HG03432 (cell line): Measurements from ENCODE around the gene MDP1.
"Not testable (repeated sequence)": the region's sequence is repeated elsewhere in the genome, so short reads cannot be mapped to it uniquely, and the experiment has no call there.

Experiments used
- ATAC-seq: cut with Tn5 transposase; IDR thresholded peaks from one replicate; pipeline ENCODE4 v1.9.1; 2021; ENCODE audit warnings: mild to moderate bottlenecking, moderate library complexity; ENCODE audit not compliant: unreplicated experiment

The MDP1 gene

GRCh38 chr14:24232121-24232644 is 16.3 kb upstream of the MDP1 start, which contains the start of gene NEDD8:
Gene NEDD8 (minus strand): TSS chr14:24232367. CDS start chr14:24232267, 100 bp downstream.
- peak; percentile 85 for ATAC-seq

DNA sequence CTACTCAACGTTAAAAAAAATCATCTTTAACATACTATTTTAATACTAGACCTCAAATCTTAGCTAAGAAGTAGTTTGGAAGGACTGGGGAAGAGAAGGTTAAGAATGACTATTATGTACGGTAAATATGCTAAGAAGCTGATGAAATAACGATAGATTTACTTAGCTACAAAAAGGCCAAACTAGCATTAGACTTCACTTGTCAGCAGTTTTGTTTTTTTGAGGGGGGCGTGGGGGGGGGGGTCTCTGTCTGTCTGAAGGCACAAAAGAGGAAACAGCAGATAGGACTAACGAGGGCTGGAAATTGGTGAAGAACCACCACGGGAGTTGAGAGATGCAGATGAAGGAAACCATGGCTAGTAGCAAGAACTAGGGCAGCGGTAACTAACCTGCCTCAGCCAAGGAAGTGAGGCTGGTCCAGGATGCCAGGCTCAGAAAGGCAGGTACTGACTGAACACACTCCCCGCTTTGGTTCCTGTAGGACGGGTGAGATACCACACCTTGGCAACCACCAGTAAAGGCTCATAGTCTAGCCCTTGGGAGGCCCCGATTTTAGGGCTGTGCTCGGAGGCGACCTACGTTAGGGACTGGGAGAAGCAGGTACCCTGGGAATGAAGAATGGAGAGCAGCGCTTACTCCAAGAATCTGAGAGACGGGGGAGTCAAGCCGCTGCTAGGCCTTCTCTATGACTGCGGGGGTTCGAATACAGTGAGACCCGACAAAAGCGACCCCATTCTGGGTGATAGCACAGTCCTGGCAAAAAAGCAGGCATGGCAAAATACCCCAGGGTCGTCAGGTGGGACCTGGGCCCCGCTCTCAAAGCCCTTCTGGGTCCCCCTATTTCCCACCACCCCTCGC is 15.6 kb upstream of the MDP1 start:
- peak; percentile 4 for ATAC-seq

DNA sequence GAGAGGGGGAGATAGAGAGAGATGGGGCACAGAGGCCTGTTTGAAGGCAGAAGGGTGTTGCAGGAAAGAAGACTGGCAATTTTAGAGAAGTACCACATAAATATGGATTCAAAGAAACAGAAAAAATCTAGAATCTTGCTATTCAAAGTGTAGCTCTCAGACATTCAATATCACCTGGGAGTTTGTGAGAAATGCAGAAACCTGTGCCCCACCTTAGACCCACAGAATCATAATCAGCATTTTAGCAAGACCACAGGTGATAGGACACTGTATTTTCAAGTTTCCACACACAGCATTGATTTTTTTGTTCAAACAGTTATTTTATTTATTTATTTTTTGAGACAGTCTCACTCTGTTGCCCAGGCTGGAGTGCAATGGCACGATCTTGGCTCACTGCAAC is 13.0 kb upstream of the MDP1 start:
- ATAC-seq: no peak

DNA sequence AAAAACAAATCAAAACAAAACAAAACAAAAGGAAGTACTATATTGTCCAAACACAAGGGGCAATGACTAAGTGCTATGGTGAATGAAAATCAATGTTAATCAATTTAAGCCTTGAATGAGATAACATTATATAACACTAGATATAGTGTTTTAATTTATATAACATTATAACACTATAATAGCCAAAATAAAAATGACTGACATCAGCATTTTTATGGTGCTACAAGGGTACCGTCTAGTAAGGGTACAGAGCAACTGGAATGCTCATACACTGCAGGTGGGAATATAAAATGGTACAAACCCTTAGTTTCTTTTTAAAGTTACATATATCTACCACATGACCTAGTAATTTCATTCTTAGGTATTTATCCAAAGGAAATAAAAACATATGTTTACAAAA is 10.6 kb upstream of the MDP1 start:
- no peak for ATAC-seq

GRCh38 chr14:24224618-24225071 is 8.8 kb upstream of the MDP1 start:
- ATAC-seq: no peak

- not testable (repeated sequence) for ATAC-seq
These were observed 7.1 kb upstream of the MDP1 start for GRCh38 chr14:24222987-24223386.

DNA sequence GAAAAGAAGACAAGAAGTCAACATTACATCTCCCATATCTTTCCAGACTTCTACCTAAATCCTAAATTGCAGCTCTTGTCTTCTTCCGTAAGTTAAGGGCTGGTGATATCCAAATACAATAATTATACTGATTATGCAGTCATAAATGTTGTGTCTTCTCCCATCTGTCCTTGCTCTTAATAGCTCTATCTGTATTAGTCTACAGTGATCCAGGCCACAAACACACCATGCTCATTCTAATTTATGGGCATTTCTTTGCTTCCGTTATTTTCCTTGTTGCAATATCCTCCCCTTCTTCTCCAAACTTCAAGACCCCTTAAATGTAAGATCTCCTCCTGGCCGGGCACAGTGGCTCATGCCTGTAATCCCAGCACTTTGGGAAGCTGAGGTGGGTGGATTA is 3.7 kb upstream of the MDP1 start:
- ATAC-seq: no peak

GRCh38 chr14:24219080-24219479 is 3.2 kb upstream of the MDP1 start:
- no peak for ATAC-seq

- not testable (repeated sequence) for ATAC-seq
These were observed 1.0 kb upstream of the MDP1 start for GRCh38 chr14:24216876-24217275.

DNA sequence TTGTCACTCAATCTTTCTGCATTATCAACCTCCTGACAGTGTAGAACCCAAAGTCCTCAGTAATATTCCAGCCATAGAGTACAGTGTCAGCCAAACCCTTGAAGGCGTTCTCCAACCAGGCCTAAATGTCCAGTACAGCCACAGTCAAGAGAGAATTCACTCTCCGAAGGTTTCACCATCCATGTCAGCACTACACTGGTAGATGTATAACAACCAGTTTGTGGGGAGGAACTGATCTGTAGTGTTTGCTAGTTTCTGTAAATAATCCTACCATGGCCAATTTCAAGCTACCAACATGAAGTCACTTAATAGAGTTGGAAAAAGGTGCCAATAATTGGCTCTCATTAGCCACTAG is 456 bp upstream of the MDP1 start:
- ATAC-seq: no peak

- ATAC-seq: no peak
These were observed 1.8 kb downstream of the MDP1 start for GRCh38 chr14:24213866-24214662.

DNA sequence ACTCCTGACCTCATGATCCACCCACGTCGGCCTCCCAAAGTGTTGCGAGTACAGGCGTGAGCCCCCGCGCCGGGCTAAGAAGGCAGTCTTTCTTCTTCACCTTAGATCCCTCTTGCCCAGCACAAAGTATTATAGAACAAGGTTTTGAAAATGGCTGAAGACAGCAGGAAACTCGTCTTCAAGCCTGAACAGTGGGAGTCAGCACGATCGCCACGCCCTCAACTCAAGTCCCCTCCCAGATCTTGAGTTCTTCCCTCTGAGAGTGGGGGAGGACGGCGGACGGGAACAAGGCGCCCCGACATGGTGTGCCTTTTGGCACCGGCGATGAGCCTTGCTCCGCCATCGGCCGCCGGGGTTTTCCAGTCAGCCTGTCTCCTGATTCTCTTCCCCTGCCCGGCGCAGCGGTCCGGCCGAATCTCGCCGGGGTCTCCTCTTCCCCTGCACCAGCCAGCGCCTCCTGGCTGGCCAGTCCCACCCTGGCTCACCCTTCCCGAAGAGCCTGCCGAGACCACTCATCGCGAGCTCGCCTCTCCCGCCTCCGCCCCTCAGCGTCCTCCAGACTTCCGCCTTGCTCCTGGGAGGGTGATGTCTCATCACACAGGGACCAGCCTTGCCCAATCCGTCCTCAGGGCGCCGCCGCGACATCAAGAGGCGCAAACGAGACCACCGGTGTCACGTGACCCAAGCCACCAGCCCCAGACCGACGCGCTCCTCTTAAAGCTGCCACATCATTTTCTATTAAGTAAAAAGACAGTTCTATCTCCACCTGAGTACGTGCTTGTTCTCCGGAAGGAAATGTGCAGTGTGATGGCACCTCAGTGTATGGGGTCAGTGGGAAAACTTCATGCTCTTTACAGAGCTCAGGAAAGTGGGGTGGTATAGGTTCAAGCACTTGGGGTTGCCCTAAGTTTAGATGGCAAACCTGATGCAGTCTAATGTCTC is 2.7 kb downstream of the MDP1 start, which contains the start of gene CHMP4A:
Gene CHMP4A, minus strand, starts transcription at position 565 of the 942 bp plus-strand sequence. Its CDS starts 49 bp downstream, at position 516.
- peak; percentile 81 for ATAC-seq

- no peak for ATAC-seq
These were observed 4.6 kb downstream of the MDP1 start for GRCh38 chr14:24211311-24211710.

- ATAC-seq: no peak
These were observed 8.2 kb downstream of the MDP1 start for GRCh38 chr14:24207625-24208024.

DNA sequence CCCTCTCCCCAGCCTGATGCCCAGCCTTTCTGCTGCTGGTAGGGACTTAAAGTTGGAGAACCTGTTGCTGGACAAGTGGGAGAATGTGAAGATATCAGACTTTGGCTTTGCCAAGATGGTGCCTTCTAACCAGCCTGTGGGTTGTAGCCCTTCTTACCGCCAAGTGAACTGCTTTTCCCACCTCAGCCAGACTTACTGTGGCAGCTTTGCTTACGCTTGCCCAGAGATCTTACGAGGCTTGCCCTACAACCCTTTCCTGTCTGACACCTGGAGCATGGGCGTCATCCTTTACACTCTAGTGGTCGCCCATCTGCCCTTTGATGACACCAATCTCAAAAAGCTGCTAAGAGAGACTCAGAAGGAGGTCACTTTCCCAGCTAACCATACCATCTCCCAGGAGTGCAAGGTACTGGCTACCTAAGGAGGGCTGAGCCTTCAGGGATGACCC is 8.7 kb downstream of the MDP1 start:
- no peak for ATAC-seq

DNA sequence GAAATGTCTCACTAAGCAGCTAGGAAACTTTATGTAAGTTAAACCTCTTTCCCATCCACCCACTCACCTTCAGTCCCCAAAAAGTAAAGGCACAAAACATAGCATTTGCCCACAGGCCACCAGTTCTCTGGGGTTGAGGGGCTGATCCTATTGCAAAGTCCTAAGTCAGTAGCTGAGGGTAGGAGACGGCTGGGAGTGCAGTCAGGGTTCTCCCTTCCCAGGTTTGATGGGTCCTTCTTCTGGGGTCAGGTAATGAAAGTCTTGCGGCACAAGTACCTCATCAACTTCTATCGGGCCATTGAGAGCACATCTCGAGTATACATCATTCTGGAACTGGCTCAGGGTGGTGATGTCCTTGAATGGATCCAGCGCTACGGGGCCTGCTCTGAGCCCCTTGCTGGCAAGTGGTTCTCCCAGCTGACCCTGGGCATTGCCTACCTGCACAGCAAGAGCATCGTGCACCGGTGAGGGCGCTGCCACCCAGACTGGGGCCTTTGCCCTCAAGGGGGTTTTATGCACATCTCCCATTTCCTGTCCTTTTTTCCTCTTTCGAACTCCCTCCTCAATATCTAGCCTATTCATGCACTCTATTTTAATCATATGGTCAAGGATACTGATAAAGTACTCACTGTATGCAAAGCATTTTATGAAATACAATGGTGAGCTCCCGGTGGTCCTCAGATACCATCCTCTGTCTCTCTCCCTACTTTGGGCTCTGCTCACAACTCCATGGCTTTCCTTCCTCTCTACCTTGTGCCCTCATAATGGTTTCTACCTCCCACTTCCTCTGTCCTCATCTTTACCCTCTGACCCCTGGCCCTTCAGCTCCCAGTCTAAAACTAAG is 9.4 kb downstream of the MDP1 start:
- no peak for ATAC-seq

DNA sequence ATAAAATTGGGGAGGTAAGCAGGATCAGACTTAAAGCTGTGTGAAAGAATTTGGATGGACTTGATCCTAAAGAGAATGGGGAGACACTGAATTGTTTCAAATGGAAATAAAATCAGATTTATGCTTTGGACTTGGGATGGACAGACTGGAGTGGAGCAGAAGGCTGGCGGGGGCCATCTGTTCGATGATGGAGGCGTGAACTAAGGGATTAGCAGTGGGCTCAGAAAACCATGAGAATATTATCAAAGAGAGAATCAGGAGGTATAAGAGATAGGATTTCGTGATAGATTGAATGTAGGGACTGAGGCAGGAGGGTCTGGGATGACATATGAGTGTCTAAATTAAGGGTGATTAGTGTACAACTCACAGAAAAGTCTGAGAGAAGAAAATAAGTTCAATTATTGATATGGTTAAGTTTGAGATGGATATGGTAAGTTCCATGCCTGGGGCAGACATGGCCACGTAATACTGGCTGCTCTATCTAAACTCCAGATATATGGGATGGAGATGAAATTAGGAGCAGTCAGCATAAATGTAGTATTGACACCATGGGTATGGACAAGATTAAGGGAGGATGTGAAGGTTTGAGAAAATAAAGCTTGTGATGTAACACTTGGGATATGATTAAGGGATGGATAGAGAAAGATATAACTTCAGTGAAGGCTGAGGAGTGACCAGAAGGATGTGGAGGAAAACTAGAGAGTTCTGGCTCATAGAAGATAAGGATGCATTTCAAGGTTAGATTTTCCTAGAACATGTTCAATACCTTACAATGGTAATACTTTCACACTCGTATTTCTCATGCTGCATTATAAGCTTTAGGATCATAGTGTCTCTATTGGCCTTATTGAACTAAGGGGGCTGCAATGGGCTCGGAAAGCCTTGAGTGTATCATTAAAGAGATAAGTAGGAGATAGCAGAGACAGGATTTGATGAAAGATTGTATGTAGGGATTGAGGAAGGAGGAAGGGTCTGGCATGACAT is 11.4 kb downstream of the MDP1 start:
- no peak for ATAC-seq

DNA sequence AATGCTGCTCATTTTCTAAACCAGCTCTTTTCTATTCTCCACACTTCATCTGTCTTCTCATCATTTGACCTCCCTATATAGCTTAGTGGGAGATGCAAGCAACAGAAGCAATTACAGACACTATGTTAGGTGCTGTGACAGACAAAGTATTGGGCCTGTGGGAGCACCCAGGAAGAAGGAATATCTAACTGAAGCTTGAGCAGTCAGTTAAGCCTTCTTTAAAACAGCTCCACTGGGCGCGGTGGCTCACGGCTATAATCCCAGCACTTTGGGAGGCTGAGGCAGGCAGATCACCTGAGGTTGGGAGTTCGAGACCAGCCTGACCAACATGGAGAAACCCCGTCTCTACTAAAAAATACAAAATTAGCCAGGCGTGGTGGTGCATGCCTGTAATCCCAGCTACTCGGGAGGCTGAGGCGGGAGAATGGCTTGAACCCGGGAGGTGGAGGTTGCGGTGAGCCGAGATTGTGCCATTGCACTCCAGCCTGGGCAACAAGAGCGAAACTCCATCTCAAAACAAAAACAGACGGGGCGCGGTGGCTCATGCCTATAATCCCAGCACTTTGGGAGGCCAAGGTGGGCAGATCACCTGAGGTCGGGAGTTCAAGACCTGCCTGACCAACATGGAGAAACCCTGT is 12.5 kb downstream of the MDP1 start:
- not testable (repeated sequence) for ATAC-seq
